Stimulated activated CD8-positive, alpha-beta memory T cell treated with anti-CD3 and anti-CD28 coated beads, Interleukin-7, amount 100 ng/mL, for 48 hours (primary cell): ENCODE data around the gene TACR2.
A peak's percentile ranks its signal among the peaks of the same experiment; 100 is the strongest.
"Not testable (repeated sequence)": the region's sequence is repeated elsewhere in the genome, so short reads cannot be mapped to it uniquely, and the experiment has no call there.

Experiments
- DNase-seq, 2 donors: peaks; one replicate each; pipeline ENCODE4 v3.0.0-alpha.2; 2020; ENCODE audit warnings: low read depth in 1 of 2; ENCODE audit errors: extremely low read depth in 1 of 2

The TACR2 gene

GRCh38 chr10:69451209-69451783 is 34.6 kb upstream of the TACR2 start, which contains the start of gene TSPAN15:
Gene TSPAN15, plus strand, starts transcription at chr10:69451465. Its CDS starts 130 bp downstream, at chr10:69451595.
- DNase-seq: peak; percentile 49 to 71

DNA sequence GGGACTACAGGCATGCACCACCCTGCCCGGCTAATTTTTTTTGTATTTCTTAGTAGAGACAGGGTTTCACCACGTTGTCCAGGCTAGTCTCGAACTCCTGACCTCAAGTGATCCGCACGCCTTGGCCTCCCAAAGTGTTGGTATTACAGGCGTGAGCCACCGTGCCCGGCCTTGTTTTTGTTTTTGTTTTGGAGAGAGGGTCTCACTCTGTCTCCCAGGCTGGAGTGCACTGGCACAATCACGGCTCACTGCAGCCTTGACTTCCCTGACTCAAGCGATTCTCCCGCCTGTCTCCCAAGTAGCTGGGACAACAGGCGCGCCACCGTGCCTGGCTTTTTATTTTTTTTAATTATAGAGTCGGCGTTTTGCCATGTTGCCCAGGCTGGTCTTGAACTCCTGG is 33.7 kb upstream of the TACR2 start:
- not testable (repeated sequence) for DNase-seq

GRCh38 chr10:69449841-69450240 is 33.1 kb upstream of the TACR2 start:
- DNase-seq: no peak

DNA sequence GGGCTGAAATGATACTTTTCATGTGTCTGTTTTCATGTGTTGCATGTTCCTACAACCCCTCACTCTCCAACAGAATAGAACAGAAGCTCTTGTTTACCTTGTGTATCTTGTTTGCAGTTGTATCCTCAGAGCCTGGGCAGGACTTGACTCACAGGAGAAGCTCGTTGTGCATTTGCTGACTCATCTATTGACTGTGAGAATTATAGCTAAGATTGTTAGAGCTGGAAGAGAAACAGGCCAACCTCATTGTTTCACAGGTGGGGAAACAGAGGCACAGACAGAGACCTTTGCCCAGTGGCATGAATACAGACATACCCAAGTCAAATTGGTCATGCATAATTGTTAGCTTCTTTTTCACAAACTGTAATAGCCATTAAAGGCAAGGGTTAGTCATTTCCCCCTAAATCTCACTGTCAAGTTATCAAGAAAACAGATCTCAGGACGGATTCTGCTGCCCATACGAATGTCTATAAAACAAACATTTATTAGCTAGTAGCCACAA is 30.0 kb upstream of the TACR2 start:
- DNase-seq: no peak

GRCh38 chr10:69446229-69446628 is 29.5 kb upstream of the TACR2 start:
- DNase-seq: no peak

DNA sequence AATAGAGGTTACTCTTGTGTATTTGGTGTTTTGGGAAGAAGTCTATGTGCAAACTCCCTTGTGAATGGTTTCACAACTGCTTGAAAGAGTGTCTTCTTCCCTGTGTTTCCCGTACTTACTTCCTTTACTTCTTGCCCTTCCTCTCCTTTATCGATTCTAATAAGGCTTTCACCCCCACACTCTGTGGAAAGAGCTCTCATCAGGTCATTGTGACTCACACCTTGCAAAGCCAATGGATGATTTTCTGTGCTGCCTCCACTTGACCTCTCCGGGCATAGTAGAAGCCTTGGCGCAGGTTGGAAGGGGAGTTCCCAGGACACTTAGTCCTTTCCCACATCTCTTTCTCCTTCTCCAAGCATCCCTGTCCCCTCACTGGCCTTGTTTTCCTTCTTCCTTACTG is 28.3 kb upstream of the TACR2 start:
- no peak for DNase-seq

- DNase-seq: no peak
Measured at GRCh38 chr10:69443354-69443753, 26.6 kb upstream of the TACR2 start.

- DNase-seq: no peak
Measured at GRCh38 chr10:69439813-69440506, 23.2 kb upstream of the TACR2 start.

- DNase-seq: no peak
Measured at GRCh38 chr10:69439350-69439739, 22.6 kb upstream of the TACR2 start.

- no peak for DNase-seq
Measured at GRCh38 chr10:69438536-69439349, 22.0 kb upstream of the TACR2 start.

GRCh38 chr10:69437321-69438259 is 20.9 kb upstream of the TACR2 start:
- DNase-seq: no peak

- DNase-seq: no peak
Measured at GRCh38 chr10:69435966-69436520, 19.3 kb upstream of the TACR2 start.

DNA sequence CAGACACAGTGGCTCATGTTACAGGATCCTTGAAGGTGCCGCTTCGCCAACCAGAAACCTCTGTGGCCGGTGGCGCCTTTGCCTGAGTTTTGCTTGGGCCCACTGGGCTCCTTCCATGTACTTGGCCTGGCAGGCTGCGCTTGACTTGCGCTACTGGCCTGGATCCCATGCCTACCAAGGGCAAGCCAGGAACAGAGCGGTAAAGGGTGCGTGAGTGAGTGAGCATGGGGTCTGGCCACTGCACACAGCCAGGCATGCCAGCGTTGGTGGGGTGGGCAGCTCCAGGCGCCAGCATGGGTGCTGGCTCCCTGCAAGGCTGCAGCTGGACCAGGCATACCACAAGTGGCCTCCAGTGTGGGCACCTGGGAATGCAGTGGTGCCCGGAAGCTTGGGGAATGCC is 18.2 kb upstream of the TACR2 start:
- DNase-seq: no peak

DNA sequence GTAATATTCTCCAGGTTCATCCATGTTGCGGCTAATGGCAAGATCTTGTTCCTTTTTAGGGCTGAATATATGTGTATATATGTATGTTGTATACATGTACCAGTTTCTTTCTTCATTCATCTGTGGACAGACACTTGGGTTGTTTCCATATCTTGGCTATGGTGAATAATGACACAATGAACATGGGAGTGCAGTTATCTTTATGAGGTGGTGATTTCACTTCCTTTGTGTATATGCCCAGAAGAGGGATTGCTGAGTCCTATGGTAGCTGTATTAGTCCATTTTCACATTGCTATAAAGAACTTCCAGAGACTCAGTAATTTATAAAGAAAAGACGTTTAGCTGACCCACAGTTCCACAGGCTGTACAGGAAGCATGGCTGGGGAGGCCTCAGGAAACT is 17.5 kb upstream of the TACR2 start:
- no peak for DNase-seq

DNA sequence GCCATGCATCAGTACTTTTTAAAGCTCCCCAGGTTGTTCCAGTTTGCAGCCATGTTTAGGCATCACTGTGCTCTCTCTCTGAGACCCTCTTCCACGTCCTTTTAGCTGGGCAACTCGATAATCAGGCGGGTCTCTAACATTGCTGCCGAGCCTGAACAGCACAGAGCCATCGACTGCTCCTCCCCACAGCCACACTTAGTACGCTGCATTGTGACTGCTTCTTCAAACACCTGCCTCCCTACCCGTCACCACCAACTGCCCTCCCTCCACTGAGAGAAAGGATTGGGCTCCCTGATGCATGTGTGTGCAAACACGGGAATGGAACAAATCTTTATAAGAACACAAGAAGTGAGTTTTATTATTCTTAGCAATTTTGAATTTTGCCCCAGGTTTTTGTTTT is 11.4 kb upstream of the TACR2 start:
- DNase-seq: no peak

DNA sequence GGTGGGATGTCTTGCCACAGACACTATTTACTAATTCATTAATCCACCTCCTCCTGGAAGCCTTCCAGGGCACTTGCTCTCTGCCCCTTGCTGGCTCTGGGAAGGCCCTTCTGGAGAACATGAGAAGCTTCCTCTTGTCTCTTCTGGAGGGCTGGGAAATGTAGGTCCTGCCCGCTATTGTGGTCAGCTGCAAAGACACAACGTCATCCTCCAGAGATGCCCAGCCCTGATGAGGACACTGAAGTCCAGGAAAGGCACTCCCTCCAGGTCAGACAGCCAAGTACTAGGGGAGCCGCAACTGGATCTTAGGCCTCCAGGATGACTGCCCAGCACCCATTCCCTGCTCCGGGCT is 9.6 kb upstream of the TACR2 start:
- DNase-seq: no peak

DNA sequence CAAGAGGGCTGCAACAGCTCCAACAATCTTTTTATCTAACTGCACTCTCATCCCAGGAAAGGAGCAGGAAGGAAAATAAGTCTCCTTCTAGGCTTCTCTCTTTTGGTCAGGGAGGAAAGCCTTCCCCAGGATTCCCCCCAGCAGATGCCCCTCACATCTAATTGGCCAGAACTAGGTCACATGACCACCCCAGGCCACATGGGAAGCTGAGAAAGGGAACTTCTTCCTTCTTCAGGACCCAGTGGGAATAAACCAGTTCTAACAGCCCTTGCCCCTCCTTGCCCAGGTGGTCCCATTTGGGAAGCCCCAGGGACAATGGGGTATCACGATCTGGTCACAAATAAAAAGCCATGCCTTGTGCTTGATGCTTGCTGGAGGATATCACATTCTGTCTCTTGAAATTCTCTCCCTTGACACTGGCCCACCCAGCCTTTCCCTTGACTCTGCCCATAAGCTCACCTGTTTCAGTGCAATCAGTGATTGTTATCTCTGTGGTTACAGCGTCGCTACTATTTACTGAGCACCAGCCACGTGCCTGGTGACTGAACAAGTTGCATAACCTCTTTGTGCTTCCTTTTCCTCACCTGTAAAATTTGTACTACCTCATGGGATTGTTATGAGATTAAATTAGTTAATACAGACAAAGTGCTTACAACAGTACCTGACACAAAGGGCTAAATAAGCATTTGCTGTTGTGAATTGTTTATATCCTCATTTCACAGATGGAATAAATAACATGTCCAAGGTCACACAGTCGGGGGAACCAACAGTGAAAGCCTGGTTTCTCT is 9.0 kb upstream of the TACR2 start:
- no peak for DNase-seq

- DNase-seq: no peak
Measured at GRCh38 chr10:69425041-69425440, 8.3 kb upstream of the TACR2 start.

- DNase-seq: no peak
Measured at GRCh38 chr10:69422676-69423075, 6.0 kb upstream of the TACR2 start.
